Calu3 (cell line): ENCODE results near the gene UNC5C. TPM values are rescaled to one million over a fixed set of nuclear protein-coding genes. Genes with fewer than 3 reads are reported as not detected.
A peak's percentile ranks its signal among the peaks of the same experiment; 100 is the strongest.

ENCODE experiments used
- BruUV-seq: library from RNA; stranded (reverse); fragments of 400-500 nt; replicated peaks from 2 replicates; lab custom pipeline; 2021; lab: Mats Ljungman, UMichigan
- CTCF ChIA-PET: fragments of 300-600 bp; sonication (Branson Sonifier 250); formaldehyde crosslinking; loops from one replicate; lab custom pipeline; 2022; ENCODE audit warnings: antibody characterized with exemption; lab: Charles Lee
- DNase-seq: peaks from one replicate; pipeline ENCODE4 v3.0.0; 2022
- H3K27ac Mint-ChIP-seq: one replicate; pipeline ENCODE4 v1.8.0; 2022; ENCODE audit warnings: mixed read lengths; ENCODE audit not compliant: unreplicated experiment
- H3K27me3 Mint-ChIP-seq: one replicate; pipeline ENCODE4 v1.8.0; 2022; ENCODE audit warnings: mixed read lengths; ENCODE audit not compliant: unreplicated experiment
- H3K36me3 Mint-ChIP-seq: one replicate; pipeline ENCODE4 v1.8.0; 2022; ENCODE audit warnings: mild to moderate bottlenecking, moderate library complexity, mixed read lengths; ENCODE audit not compliant: insufficient read depth, unreplicated experiment
- H3K4me1 Mint-ChIP-seq: one replicate; pipeline ENCODE4 v1.8.0; 2022; ENCODE audit warnings: mild to moderate bottlenecking, low read depth, mixed read lengths; ENCODE audit not compliant: unreplicated experiment
- H3K4me3 Mint-ChIP-seq: one replicate; pipeline ENCODE4 v1.8.0; 2022; ENCODE audit warnings: mild to moderate bottlenecking, low read depth, moderate library complexity, mixed read lengths; ENCODE audit not compliant: unreplicated experiment
- H3K9me3 Mint-ChIP-seq: one replicate; pipeline ENCODE4 v1.8.0; 2022; ENCODE audit warnings: low read depth, mixed read lengths; ENCODE audit not compliant: unreplicated experiment
- CTCF ChIP-seq: fragments of 200-600 bp; IDR thresholded peaks from one replicate; pipeline ENCODE4 v1.8.0; 2022; ENCODE audit warnings: antibody characterized with exemption; ENCODE audit not compliant: unreplicated experiment
- intact Hi-C: fragments of 100-400 bp; cut with micrococcal nuclease; formaldehyde crosslinking; loops from one replicate; pipeline ENCODE4 v1.10.0; 2022; ENCODE audit not compliant: unreplicated experiment
- total RNA-seq: library from RNA; stranded (reverse); gene quantifications from 2 replicates; pipeline ENCODE4 v1.2.3, GENCODE V29; 2022

UNC5C gene
- total RNA-seq, 1 experiment from 2014 or later = not detected

DNA sequence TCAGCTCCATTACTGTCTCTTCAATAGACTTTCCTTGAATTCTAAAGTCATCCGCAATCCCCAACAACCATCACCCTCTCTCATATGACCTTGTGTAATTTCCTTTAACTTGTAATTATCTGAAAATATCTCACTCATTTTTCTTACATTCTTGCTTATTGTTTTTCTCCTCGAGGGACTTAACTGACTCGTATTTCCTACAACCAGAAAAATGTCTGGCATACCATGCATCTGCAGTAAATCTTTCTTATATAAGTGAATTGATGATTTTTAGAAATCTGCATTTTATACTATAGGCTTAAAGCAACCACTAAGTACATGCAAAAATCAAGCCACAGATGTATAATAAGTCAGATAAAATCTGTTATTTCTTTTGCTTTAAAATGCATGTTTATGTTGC lies 276.7 kb downstream of the UNC5C start:
- TF ChIP-seq CTCF = no peak
- no peaks in the 10 kb centered on the region for H3K27me3 Mint-ChIP-seq
- intact Hi-C loops = no loop called here
- H3K36me3 Mint-ChIP-seq = no peaks in the 10 kb centered on the region
- no peaks in the 10 kb centered on the region for H3K4me1 Mint-ChIP-seq
- no peak overlapping the region for H3K4me3 Mint-ChIP-seq
- no peak overlapping the region for H3K27ac Mint-ChIP-seq
- CTCF ChIA-PET = no interaction called here
- H3K9me3 Mint-ChIP-seq = no peaks in the 10 kb centered on the region
- no peak for DNase-seq
- no TSS peak for BruUV-seq

GRCh38 chr4:95268819-95269565 lies 279.8 kb downstream of the UNC5C start:
- intact Hi-C loops = no loop called here
- Mint-ChIP-seq H3K36me3 (no peaks in the 10 kb centered on the region), H3K27me3 (no peaks in the 10 kb centered on the region), H3K9me3 (no peaks in the 10 kb centered on the region), H3K27ac (no peak overlapping the region), H3K4me3 (no peak overlapping the region), H3K4me1 (no peaks in the 10 kb centered on the region)
- DNase-seq = no peak
- no TSS peak for BruUV-seq
- TF ChIP-seq CTCF = no peak
- CTCF ChIA-PET = no interaction called here

DNA sequence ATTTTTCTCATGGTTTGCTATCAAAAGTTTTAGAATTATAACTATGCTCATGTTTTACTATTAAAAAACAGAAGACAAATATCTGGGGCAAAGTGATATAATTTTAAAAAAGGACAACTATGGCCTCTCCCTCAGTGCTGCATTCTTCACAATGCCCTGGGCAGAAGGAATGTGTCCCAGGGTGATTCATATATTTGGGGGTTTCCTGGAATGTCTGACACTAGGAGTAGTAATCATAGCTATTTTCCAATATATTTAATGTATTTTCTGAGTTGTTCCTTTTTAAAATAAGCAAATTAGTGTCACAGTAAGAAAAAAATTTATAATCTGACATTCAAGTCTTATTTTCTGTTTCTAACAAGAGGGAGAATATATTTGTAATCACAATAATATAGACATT lies 281.7 kb downstream of the UNC5C start:
- DNase-seq = peak; percentile 11
- H3K27me3 Mint-ChIP-seq = no peaks in the 10 kb centered on the region
- H3K4me3 Mint-ChIP-seq = no peak overlapping the region
- H3K27ac Mint-ChIP-seq = no peak overlapping the region
- no peaks in the 10 kb centered on the region for H3K9me3 Mint-ChIP-seq
- no peak for TF ChIP-seq CTCF
- no peaks in the 10 kb centered on the region for H3K4me1 Mint-ChIP-seq
- CTCF ChIA-PET = no interaction called here
- H3K36me3 Mint-ChIP-seq = no peaks in the 10 kb centered on the region
- intact Hi-C loops = no loop called here
- no TSS peak for BruUV-seq

- Mint-ChIP-seq H3K4me1 (no peaks in the 10 kb centered on the region), H3K36me3 (no peaks in the 10 kb centered on the region), H3K9me3 (no peaks in the 10 kb centered on the region), H3K27me3 (no peaks in the 10 kb centered on the region), H3K27ac (no peak overlapping the region), H3K4me3 (no peak overlapping the region)
- no peak for DNase-seq
- BruUV-seq = no TSS peak
- intact Hi-C loops = no loop called here
- TF ChIP-seq CTCF = no peak
- CTCF ChIA-PET = no interaction called here
Measured at GRCh38 chr4:95265814-95266740, 282.7 kb downstream of the UNC5C start.
